HG02970 (cell line): Measurements from ENCODE around the gene XIRP1.
"Not testable (repeated sequence)": the region's sequence is repeated elsewhere in the genome, so short reads cannot be mapped to it uniquely, and the experiment has no call there.

Experiments used
- ATAC-seq: cut with Tn5 transposase; IDR thresholded peaks from one replicate; pipeline ENCODE4 v1.9.1; 2021; ENCODE audit warnings: mild to moderate bottlenecking, moderate library complexity, moderate number of reproducible peaks; ENCODE audit not compliant: unreplicated experiment, low FRiP score

The XIRP1 gene, protein sequence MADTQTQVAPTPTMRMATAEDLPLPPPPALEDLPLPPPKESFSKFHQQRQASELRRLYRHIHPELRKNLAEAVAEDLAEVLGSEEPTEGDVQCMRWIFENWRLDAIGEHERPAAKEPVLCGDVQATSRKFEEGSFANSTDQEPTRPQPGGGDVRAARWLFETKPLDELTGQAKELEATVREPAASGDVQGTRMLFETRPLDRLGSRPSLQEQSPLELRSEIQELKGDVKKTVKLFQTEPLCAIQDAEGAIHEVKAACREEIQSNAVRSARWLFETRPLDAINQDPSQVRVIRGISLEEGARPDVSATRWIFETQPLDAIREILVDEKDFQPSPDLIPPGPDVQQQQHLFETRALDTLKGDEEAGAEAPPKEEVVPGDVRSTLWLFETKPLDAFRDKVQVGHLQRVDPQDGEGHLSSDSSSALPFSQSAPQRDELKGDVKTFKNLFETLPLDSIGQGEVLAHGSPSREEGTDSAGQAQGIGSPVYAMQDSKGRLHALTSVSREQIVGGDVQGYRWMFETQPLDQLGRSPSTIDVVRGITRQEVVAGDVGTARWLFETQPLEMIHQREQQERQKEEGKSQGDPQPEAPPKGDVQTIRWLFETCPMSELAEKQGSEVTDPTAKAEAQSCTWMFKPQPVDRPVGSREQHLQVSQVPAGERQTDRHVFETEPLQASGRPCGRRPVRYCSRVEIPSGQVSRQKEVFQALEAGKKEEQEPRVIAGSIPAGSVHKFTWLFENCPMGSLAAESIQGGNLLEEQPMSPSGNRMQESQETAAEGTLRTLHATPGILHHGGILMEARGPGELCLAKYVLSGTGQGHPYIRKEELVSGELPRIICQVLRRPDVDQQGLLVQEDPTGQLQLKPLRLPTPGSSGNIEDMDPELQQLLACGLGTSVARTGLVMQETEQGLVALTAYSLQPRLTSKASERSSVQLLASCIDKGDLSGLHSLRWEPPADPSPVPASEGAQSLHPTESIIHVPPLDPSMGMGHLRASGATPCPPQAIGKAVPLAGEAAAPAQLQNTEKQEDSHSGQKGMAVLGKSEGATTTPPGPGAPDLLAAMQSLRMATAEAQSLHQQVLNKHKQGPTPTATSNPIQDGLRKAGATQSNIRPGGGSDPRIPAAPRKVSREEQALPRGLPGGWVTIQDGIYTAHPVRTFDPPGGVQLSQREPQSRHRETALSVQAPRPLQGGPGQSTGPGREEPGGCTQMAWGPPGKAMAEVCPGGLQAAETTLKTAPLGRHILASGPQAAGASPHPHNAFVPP (N-terminal part only)

DNA sequence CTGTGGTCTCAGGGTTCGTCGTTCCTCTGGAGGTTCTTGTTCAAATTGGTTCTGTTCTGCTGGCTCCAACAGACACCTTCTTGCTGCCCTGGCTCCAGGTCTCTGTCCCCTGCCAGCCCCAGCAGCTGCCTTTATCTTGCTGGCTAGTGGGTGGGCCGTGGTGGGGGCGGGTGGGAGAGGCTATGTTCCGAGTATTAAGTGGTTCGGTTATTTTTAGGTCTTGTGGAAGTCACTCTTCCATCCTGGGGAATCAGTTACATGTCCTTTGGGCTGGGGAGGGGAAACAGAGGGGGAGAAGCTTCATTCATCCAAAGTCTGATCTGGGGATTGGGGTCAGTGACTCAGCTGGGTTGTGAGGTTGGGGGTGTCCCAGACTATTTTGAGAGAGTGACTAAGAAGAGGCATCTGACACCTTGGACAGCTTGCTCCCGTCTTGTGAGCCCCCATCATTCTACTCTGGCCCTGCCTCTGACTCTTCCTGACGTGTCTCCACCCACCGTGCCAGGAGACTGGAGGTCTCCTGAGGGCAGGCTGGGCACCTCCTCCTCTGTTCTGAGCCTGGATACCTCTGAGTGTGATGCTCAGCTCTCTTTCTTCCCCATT is at the start of gene XIRP1:
Gene XIRP1 (minus strand): TSS at position 106 of the 603 bp plus-strand sequence. CDS start 3,150 bp downstream, outside the sequence.
- ATAC-seq: no peak

DNA sequence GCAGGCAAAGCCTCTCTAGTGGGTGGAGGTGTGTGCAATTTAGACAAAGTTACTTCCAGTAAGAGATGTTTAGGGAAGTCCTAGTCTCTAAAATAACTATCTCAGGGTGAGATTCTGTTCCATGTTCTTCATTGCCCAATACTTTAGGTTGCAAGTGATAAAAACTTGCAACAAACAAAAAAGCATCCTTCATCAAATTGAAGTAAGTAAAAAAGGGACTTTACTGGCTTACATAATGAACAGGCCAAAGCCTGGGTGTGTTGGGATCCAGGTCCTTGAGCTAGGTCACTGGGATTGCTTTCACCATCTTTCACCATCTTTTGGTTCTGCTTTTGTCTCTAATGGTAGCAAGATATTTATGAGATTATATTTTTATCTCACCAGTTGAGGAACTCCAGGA is 49.2 kb upstream of the XIRP1 start:
- no peak for ATAC-seq

DNA sequence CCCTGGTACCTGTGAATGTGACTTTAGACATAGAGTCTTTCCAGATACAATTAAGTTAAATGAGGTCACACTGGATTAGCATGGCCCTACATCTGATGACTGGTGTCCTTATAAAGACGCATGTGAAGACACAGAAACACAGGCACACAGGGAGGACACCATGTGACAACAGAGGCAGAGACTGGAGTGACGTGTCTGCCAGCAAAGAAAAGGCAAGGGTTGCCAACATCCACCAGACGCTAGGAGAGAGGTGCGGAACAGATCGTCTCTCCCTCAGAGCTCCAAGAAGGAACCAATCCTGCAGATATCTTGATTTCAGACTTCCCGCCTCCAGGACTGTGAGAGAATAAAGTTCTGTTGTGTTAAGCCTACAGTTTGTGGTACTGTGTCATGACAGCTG is 44.6 kb upstream of the XIRP1 start:
- no peak for ATAC-seq

DNA sequence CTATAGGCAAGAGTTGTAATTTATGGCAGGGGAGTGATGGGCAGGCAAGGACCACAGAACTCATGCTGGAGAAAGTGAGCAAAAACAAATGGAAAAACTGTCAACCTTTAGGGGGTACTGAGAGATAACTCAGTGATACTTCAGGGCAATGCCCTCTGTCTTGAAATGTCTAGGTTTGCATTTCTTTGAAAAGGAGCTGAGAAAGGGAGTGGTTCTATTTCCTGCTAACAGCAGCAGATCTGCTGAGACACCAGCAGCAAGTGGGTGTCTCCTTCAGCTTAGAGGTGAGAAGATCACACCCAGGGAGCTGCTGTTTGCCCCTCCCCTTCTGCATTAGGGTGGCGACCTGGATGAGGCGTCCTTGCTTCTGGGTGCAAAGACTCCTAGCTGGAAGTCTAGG is 42.3 kb upstream of the XIRP1 start:
- ATAC-seq: no peak

DNA sequence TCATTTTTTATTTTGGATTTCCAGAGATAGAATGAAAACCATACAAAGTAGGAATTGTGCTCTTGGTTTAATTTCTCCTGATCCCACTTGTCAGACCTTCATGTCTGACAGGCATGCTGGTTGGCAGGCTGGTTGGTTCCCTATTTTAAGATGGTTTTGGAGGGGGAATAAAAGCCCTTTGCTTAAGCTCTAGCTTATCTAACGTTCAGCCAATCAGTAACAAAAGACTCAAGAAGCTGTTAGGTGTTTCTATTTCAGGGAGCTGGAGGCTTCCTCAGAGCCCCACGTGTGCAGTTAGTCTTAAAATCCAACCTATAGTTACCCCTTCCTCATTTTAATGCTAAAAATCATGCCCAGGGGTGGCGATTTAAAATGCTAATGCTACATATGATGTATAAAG is 40.5 kb upstream of the XIRP1 start:
- no peak for ATAC-seq

DNA sequence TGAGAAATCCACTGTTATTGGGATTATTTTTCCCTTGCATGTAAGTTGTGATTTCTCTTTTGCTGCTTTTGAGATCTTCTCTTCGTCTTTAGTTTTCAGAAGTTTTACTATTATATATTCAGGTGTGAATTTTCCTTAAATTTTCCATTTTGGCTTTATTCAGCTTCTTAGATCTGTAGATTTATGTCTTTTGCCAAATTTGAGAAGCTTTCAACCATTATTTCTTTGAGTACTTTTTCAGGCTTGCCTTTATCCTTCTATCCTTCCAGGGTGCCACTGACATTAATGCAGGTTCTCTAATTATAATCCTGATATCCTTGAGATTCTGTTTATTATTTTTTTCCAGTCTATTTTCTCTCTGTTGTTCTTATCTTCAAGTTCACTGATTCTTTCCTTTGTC is 38.1 kb upstream of the XIRP1 start:
- ATAC-seq: no peak

DNA sequence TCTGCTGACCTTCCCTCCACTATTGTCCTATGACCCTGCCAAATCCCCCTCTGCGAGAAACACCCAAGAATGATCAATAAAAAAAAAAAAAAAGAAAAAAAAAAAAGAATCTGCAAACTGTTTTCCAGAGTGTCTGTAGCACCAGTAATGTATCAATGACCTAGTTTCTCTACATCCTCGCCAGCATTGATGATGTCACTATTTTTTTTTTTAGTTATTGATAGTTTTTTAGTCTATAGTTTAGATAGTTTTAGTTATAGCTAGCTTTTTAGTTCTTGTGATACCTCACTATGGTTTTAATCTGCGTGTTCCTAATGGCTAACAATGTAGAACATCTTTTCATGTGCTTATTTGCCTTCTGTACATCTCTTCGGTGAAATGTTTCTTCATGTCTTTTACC is 36.1 kb upstream of the XIRP1 start:
- ATAC-seq: no peak

DNA sequence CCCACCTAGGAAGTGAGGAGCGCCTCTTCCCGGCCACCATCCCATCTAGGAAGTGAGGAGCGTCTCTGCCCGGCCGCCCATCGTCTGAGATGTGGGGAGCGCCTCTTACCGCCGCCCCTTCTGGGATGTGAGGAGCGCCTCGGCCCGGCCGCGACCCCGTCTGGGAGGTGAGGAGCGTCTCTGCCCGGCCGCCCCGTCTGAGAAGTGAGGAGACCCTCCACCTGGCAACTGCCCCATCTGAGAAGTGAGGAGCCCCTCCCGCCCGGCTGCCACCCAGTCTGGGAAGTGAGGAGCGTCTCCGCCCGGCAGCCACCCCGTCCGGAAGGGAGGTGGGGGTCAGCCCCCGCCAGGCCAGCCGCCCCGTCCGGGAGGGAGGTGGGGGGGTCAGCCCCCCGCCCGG is 35.2 kb upstream of the XIRP1 start:
- ATAC-seq: not testable (repeated sequence)

DNA sequence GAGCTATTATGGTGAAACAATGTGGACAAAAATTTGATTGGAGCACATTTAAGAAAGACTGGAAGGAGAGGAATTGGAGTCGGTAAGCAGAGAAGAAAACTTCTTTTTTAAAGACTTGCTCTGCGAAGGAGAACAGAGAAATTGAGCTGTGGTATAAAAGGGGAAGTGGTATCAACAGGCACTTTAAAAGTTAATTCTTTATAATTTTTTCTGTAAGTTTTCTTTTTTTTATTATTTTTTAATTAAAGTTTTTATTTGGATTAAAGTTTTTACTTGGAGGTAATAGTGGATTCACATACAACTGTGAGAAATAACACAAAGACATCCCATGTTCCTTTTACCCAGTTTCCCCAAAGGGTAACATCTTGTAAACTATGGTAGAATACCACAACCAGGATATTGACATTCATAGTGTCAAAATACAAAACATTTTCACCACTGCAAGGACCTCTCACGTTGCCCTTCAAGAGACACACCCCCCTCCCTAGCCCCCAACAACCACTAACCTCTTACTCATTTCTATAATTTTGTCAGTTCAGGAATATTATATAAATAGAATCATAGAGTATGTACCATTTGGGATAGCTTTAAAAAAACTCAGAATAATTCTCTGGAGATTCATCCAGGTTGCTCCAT is 33.8 kb upstream of the XIRP1 start:
- ATAC-seq: no peak

DNA sequence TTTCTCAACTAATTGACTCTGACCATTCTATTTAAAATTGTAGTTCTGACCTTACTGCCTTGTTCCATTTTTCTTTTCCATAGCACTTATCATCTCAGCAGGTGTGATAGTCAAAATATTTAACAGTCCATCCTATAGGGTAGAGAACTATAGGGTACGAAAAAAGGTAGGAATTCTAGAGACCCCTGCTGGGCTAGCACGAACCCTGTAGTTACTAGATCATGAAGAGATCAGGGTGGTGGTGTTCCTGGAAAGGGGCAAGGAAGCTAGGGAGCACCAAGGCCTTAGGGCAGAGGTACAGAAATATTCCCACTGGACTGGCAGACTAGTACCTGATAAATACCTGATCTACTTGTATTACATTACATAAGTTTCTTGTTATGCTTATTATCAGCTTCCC is 31.9 kb upstream of the XIRP1 start:
- no peak for ATAC-seq

DNA sequence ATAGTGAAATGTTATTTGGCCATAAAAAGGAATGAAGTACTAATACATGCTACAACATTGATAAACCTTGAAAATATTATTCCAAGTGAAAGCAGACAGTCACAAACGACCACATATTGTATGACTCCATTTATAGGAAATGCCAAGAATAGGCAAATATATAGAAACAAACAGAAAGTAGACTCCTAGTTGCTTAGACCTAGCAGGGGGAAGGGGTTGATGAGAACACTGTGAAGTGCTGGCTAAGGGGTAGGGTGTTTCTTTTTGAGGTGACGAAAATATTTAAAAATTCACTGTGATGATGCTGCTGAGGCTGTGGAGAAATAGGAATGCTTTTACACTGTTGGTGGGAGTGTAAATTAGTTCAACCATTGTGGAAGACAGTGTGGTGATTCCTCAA is 30.5 kb upstream of the XIRP1 start:
- no peak for ATAC-seq

DNA sequence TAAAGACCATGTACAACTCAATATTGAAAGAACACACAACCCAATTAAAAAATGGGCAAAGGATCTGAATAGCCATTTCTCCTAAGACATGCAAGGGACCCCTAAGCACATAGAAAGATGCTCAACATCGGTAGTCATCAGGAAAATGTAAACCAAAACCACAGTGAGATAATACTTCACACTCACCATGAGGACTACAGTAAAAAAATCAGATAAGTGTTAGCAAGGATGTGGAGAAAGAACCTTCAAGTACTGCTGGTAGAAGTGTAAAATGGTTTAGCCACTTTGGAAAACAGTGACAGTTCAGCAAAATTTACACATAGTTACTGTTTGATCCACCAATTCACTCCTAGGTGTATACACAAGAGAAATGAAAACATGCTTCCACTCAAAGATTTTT is 30.1 kb upstream of the XIRP1 start:
- ATAC-seq: no peak

DNA sequence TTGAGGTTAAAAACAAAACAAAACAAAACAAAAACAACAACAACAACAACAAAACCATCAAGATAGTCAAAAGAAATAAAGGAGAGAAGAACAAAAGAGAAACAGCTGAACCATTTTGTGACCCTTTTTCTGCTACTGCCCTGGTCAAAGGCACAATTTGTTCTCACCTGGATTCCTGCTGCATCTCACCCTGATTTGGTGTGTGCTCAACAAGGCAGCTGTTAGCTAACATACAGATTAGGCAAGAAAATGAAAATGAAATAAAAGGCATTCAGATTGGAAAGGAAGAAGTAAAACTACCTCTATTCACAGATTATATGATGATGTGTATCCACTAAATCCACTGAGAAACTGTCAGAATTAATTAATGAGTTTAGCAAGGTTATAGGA is 28.7 kb upstream of the XIRP1 start:
- no peak for ATAC-seq

DNA sequence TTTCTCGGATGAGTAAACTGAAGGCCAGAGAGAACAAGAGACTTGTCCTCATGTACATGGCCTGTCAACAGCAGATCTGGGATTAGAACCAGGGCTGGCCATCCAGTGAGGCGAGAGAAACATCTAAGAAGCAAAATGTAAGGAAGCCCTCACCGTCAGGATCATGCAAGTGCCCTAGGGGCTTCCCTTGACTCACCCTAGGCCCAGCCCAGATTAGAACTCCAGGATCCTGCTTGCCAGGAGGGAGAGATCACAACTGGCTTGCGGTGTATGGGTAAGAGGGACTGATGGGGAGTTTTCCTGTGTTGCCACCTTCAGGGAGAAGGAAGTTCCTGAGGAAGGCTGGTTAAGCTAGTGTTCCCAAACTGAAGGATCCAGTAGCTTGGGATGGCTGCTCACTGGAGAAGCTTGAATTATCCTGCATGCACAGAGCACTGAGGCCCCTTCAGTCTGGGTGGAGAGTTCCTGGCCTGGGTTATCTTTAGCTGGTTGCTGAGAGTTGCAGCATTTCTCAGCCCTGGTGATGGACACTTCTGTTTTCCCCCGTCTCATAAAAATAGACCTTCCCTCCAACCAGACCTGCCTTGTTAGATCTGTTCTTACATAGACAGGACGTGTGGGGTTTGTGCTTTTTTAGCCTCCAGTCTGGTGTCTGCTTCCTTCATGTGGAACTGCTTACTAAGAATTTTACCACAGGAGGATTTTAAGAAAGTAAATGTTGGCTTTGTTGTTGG is 28.2 kb upstream of the XIRP1 start:
- no peak for ATAC-seq

DNA sequence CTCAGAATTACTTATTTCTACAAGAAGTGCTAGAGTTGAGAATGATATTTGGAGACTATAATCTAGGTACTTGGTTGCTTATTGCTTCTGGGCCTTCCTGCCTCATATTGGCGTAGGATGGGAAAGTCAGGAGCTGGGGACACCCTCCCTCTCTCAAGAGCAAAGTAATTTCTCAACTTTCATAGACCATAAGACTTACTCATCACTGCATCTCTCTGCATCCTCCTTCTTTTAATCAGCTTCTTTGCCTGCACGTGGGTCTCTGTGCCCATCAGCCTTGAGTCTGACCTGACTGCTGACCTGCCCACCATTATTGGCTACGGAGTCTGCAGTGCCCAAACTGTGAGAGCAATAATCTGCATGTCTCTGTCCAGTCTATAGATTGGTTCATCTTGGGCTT is 27.3 kb upstream of the XIRP1 start:
- ATAC-seq: no peak

DNA sequence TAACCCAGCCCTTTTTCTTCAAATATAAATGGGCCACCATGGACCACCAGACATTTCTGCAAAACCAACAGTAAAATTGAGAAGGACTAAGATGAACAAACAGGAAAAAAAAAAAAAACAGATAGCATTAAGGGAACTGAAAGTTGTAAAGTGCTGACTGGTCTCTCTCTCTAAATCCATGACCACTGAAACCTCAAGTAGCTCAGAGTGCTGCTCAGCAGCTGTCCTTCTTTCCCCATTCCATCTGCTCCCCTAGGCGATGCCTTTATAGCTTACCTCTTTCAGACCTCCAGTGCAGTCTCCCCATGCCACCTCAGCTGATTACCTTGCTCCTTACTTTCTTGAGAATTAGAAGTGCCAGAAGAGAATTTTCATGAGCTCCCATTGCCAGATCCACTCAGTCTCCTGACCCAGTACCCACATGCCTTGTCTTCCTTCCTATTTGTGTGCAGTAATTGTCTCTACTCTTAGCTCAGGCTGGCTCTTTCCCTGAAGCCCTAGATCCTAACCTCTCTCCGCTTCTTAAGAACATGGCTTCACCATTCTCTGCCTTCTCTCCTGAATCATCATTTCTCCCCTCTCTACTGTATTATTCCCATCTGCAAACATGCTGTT is 23.9 kb upstream of the XIRP1 start:
- ATAC-seq: no peak

DNA sequence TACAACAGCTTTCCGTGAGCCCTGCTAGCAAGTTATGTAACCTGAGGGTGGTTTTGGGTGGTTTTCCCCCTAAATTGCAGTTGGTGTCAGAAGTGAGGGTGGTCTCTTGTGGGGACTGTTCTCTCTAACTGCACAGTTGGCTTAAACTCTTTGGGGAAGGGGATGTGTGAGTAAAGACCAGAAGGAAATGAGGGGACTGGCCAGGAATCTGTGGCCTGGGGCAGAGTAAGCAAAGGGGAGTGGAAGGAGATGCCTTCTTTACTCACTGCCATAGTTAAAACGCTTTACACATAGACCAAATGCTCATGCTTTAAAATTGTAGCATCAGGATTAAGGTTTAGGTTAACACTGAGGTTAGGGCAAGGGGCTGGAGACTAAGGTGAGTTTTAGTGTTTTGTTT is 21.2 kb upstream of the XIRP1 start:
- no peak for ATAC-seq

DNA sequence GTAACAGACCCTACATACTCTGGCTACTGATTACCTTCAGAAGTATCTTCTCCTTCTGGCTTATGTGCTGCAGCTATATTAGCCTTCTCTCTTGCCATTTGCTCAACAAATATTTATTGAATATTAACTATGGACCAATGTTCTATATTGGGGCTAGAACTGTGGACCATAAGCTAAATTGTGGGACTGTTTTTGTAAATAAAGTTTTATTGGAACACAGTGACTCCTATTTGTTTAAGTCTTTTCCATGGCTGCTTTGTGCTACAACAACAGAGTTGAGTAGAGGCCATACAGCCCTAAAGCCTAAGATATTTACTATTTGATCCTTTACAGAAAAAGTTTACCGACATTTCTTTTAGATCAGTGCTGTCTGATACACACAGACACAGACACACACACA is 20.3 kb upstream of the XIRP1 start:
- no peak for ATAC-seq
